Stimulated activated naive CD8-positive, alpha-beta T cell treated with anti-CD3 and anti-CD28 coated beads, Interleukin-15, amount 100 ng/mL, for 72 hours (primary cell): ENCODE data around the gene MYORG.
A peak's percentile ranks its signal among the peaks of the same experiment; 100 is the strongest.

Experiments used
- ATAC-seq: fragments of 150-1000 bp; cut with Tn5 transposase; 2 replicates; pipeline ENCODE4 v1.10.0; 2021; ENCODE audit warnings: mild to moderate bottlenecking, moderate library complexity
- DNase-seq, 2 donors: peaks; one replicate each; pipeline ENCODE4 v3.0.0; 2021 to 2022
- H3K27ac Mint-ChIP-seq, 2 donors: one replicate each; pipeline ENCODE4 v1.8.0; 2022; ENCODE audit warnings: mild to moderate bottlenecking in 2 of 2, mixed read lengths in 2 of 2, moderate library complexity in 2 of 2
- H3K27me3 Mint-ChIP-seq: one replicate; pipeline ENCODE4 v1.8.0; 2022; ENCODE audit warnings: mixed read lengths
- H3K4me1 Mint-ChIP-seq: one replicate; pipeline ENCODE4 v1.8.0; 2022; ENCODE audit warnings: mild to moderate bottlenecking, mixed read lengths
- H3K4me3 Mint-ChIP-seq, 2 donors: one replicate each; pipeline ENCODE4 v1.8.0; 2022; ENCODE audit warnings: mild to moderate bottlenecking in 2 of 2, mixed read lengths in 2 of 2, moderate library complexity in 1 of 2
- H3K9me3 Mint-ChIP-seq, 2 donors: one replicate each; pipeline ENCODE4 v1.8.0; 2022; ENCODE audit warnings: mixed read lengths in 2 of 2

Gene MYORG

GRCh38 chr9:34334916-34335315 is 41.8 kb downstream of the MYORG start:
- peaks cover 37% of the 10 kb centered on the region for H3K4me1 Mint-ChIP-seq
- no peak for DNase-seq
- no peak for ATAC-seq
- no peaks in the 10 kb centered on the region for H3K9me3 Mint-ChIP-seq
- no peak overlapping the region for H3K4me3 Mint-ChIP-seq
- no peak overlapping the region for H3K27ac Mint-ChIP-seq
- no peaks in the 10 kb centered on the region for H3K27me3 Mint-ChIP-seq

- no peaks in the 10 kb centered on the region for H3K27me3 Mint-ChIP-seq
- no peaks in the 10 kb centered on the region for H3K9me3 Mint-ChIP-seq
- H3K4me1 Mint-ChIP-seq = peaks cover 39% of the 10 kb centered on the region
- ATAC-seq = no peak
- no peak overlapping the region for H3K4me3 Mint-ChIP-seq
- DNase-seq = no peak
- peak overlapping the region; percentile 69 to 87 for H3K27ac Mint-ChIP-seq
Observed at GRCh38 chr9:34334337-34334824, 42.3 kb downstream of the MYORG start.

- Mint-ChIP-seq H3K27me3 (no peaks in the 10 kb centered on the region), H3K4me3 (no peak overlapping the region), H3K27ac (no peak overlapping the region), H3K4me1 (peaks cover 39% of the 10 kb centered on the region), H3K9me3 (no peaks in the 10 kb centered on the region)
- no peak for ATAC-seq
- DNase-seq = no peak
Observed at GRCh38 chr9:34333836-34334235, 42.9 kb downstream of the MYORG start.

GRCh38 chr9:34332076-34332964 is 44.4 kb downstream of the MYORG start:
- DNase-seq (no peak), ATAC-seq (no peak)
- H3K27ac Mint-ChIP-seq = no peak overlapping the region
- H3K9me3 Mint-ChIP-seq = no peaks in the 10 kb centered on the region
- peak overlapping the region in 1 of 2 donors; percentile 19 for H3K4me3 Mint-ChIP-seq
- H3K27me3 Mint-ChIP-seq = no peaks in the 10 kb centered on the region
- peaks cover 47% of the 10 kb centered on the region for H3K4me1 Mint-ChIP-seq

- ATAC-seq = no peak
- H3K4me1 Mint-ChIP-seq = peaks cover 48% of the 10 kb centered on the region
- DNase-seq = no peak
- H3K9me3 Mint-ChIP-seq = no peaks in the 10 kb centered on the region
- no peak overlapping the region for H3K27ac Mint-ChIP-seq
- H3K4me3 Mint-ChIP-seq = no peak overlapping the region
- no peaks in the 10 kb centered on the region for H3K27me3 Mint-ChIP-seq
Observed at GRCh38 chr9:34331196-34331595, 45.5 kb downstream of the MYORG start.

- ATAC-seq (peak; percentile 97), DNase-seq (peak; percentile 95 to 98)
- H3K27ac Mint-ChIP-seq = peak within 1 kb of the TSS; percentile 99 to 100
- peak within 1 kb of the TSS; percentile 96 to 97 for H3K4me3 Mint-ChIP-seq
- peaks cover 38% of the 10 kb centered on the region for H3K4me1 Mint-ChIP-seq
- no peaks in the 10 kb centered on the region for H3K9me3 Mint-ChIP-seq
- H3K27me3 Mint-ChIP-seq = no peaks in the 10 kb centered on the region
Observed at GRCh38 chr9:34328987-34329832, 47.5 kb downstream of the MYORG start, which contains the start of the genes KIF24 and NUDT2. Gene KIF24 (minus strand): TSS chr9:34329268. CDS start chr9:34311346, 17,922 bp downstream. Gene NUDT2 (plus strand): TSS chr9:34329569. CDS start chr9:34339040, 9,471 bp downstream.

- ATAC-seq (no peak), DNase-seq (no peak)
- no peaks in the 10 kb centered on the region for H3K9me3 Mint-ChIP-seq
- H3K27ac Mint-ChIP-seq = peak overlapping the region; percentile 99 to 100
- no peaks in the 10 kb centered on the region for H3K27me3 Mint-ChIP-seq
- H3K4me3 Mint-ChIP-seq = peak overlapping the region; percentile 96 to 97
- peaks cover 38% of the 10 kb centered on the region for H3K4me1 Mint-ChIP-seq
Observed at GRCh38 chr9:34328500-34328986, 48.2 kb downstream of the MYORG start.

- peaks cover 25% of the 10 kb centered on the region for H3K4me1 Mint-ChIP-seq
- no peaks in the 10 kb centered on the region for H3K9me3 Mint-ChIP-seq
- no peak overlapping the region for H3K4me3 Mint-ChIP-seq
- no peaks in the 10 kb centered on the region for H3K27me3 Mint-ChIP-seq
- H3K27ac Mint-ChIP-seq = no peak overlapping the region
- ATAC-seq = no peak
- DNase-seq = no peak
Observed at GRCh38 chr9:34326690-34327089, 50.0 kb downstream of the MYORG start.

GRCh38 chr9:34322899-34323591 is 53.7 kb downstream of the MYORG start:
- Mint-ChIP-seq H3K9me3 (no peaks in the 10 kb centered on the region), H3K27me3 (no peaks in the 10 kb centered on the region), H3K4me1 (peaks cover 9% of the 10 kb centered on the region), H3K27ac (no peak overlapping the region), H3K4me3 (no peak overlapping the region)
- ATAC-seq (no peak), DNase-seq (no peak)

GRCh38 chr9:34321451-34321850 is 55.2 kb downstream of the MYORG start:
- H3K4me3 Mint-ChIP-seq = no peak overlapping the region
- no peaks in the 10 kb centered on the region for H3K4me1 Mint-ChIP-seq
- no peak for ATAC-seq
- H3K27me3 Mint-ChIP-seq = no peaks in the 10 kb centered on the region
- H3K27ac Mint-ChIP-seq = no peak overlapping the region
- H3K9me3 Mint-ChIP-seq = no peaks in the 10 kb centered on the region
- no peak for DNase-seq

GRCh38 chr9:34318163-34318790 is 58.4 kb downstream of the MYORG start:
- Mint-ChIP-seq H3K4me3 (no peak overlapping the region), H3K27ac (no peak overlapping the region), H3K9me3 (no peaks in the 10 kb centered on the region), H3K27me3 (no peaks in the 10 kb centered on the region), H3K4me1 (no peaks in the 10 kb centered on the region)
- ATAC-seq (no peak), DNase-seq (no peak)

GRCh38 chr9:34317436-34317835 is 59.3 kb downstream of the MYORG start:
- no peaks in the 10 kb centered on the region for H3K9me3 Mint-ChIP-seq
- H3K4me3 Mint-ChIP-seq = no peak overlapping the region
- DNase-seq (no peak), ATAC-seq (no peak)
- H3K27me3 Mint-ChIP-seq = no peaks in the 10 kb centered on the region
- no peak overlapping the region for H3K27ac Mint-ChIP-seq
- no peaks in the 10 kb centered on the region for H3K4me1 Mint-ChIP-seq
